Prostate gland (tissue), 2 donors: ENCODE results near the gene LSM7. TPM values are rescaled to one million over a fixed set of nuclear protein-coding genes. Genes with fewer than 3 reads are reported as not detected.

Experiments
- DNase-seq: peaks from one replicate; pipeline ENCODE4 v3.0.0-alpha.2; 2019; ENCODE audit warnings: low spot score
- H3K27ac ChIP-seq, 2 donors: fragments of 200-600 bp; sonication (generic); 2 replicates each; pipeline ENCODE4 v1.5.1; 2017 to 2019
- H3K27me3 ChIP-seq: fragments of 200-600 bp; sonication (generic); replicated peaks from 2 replicates; pipeline ENCODE4 v1.5.1; 2019; ENCODE audit not compliant: insufficient read depth
- H3K36me3 ChIP-seq, 2 donors: fragments of 200-600 bp; sonication (generic); 1 replicate in 1 of 2; 2 replicates in 1 of 2; pipeline versions ENCODE4 v1.5.1 to v1.8.1; 2017 to 2019
- H3K4me1 ChIP-seq: fragments of 200-600 bp; sonication (generic); replicated peaks from 2 replicates; pipeline ENCODE4 v1.5.1; 2019
- H3K4me3 ChIP-seq, 2 donors: fragments of 200-600 bp; sonication (generic); 2 replicates each; pipeline ENCODE4 v1.5.1; 2017 to 2019
- H3K9me3 ChIP-seq: fragments of 200-600 bp; sonication (generic); 2 replicates; pipeline ENCODE4 v1.5.1; 2017
- POLR2A ChIP-seq: fragments of 450-650 bp; IDR thresholded peaks from one replicate; pipeline ENCODE4 v1.6.1; 2016; ENCODE audit warnings: antibody characterized with exemption, mild to moderate bottlenecking
- POLR2AphosphoS5 ChIP-seq: sonication (generic); formaldehyde crosslinking; IDR thresholded peaks from one replicate; pipeline ENCODE4 v1.6.1; 2017; ENCODE audit warnings: antibody characterized with exemption
- WGBS: methylation state at CpG from one replicate; pipeline ENCODE4 v1.1.5; 2018; 5-methylcytosine and 5-hydroxymethylcytosine counted together
- intact Hi-C: fragments of 100-400 bp; cut with DNase I; formaldehyde crosslinking; loops from one replicate; pipeline ENCODE4 v1.14.2; 2022
- total RNA-seq, 2 donors: library from RNA; depleted of rRNA; stranded (reverse); fragments of >200 nt; gene quantifications; one replicate each; pipeline ENCODE4 v1.1.0, GENCODE V29; 2016
- TF ChIP-seq, protein P1 (sequence below), 4 experiments: fragments of 200-600 bp in 2 of 4; fragments of 450-650 bp in 2 of 4; sonication (generic) in 2 of 4; IDR thresholded peaks; 1 replicate in 3 of 4; 2 replicates in 1 of 4; pipeline ENCODE4 v1.5.1; 2016 to 2019; ENCODE audit warnings: antibody characterized with exemption in 4 of 4, mild to moderate bottlenecking in 2 of 4, moderate library complexity in 2 of 4

The LSM7 gene
- total RNA-seq, 2 donors from 2014 or later, result 125 to 135 TPM

DNA sequence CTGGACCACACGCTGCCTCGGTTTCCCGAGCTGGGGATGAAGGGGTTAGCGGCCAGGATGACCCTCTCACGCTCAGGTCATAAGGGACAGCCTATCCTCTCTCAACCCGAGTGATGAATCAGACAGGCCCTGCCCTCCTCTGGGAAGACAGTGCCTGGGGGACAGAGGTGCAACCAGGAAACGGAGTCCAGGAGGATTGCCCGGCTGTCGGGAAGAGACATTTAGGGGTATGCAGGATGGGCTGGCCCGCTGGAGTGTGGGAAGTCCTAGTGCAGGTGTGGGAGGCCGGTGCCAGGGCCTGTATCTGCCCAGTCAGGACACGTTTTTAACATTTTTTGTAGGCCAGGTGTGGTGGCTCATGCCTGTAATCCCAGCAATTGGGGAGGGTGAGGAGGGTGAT, 8.3 kb downstream of the LSM7 start:
- TF ChIP-seq, protein P1, sequence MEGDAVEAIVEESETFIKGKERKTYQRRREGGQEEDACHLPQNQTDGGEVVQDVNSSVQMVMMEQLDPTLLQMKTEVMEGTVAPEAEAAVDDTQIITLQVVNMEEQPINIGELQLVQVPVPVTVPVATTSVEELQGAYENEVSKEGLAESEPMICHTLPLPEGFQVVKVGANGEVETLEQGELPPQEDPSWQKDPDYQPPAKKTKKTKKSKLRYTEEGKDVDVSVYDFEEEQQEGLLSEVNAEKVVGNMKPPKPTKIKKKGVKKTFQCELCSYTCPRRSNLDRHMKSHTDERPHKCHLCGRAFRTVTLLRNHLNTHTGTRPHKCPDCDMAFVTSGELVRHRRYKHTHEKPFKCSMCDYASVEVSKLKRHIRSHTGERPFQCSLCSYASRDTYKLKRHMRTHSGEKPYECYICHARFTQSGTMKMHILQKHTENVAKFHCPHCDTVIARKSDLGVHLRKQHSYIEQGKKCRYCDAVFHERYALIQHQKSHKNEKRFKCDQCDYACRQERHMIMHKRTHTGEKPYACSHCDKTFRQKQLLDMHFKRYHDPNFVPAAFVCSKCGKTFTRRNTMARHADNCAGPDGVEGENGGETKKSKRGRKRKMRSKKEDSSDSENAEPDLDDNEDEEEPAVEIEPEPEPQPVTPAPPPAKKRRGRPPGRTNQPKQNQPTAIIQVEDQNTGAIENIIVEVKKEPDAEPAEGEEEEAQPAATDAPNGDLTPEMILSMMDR (IDR thresholded peaks at IDR 0.05), result no peak
- no peak for TF ChIP-seq POLR2AphosphoS5
- intact Hi-C loops, result loop anchor here (10.0 kb wide), 1 partner anchor 85 kb away; the partner anchor contains the start of genes PLEKHJ1 and SF3A2
- no peak for DNase-seq

GRCh38 chr19:2319551-2319950, 8.8 kb downstream of the LSM7 start:
- H3K27ac ChIP-seq, result no peak overlapping the region
- intact Hi-C loops, result loop anchor here (5.0 kb wide), 1 partner anchor 42 kb away; no protein-coding TSS in a partner anchor
- no peaks in the 10 kb centered on the region for H3K36me3 ChIP-seq
- H3K27me3 ChIP-seq, result no peaks in the 10 kb centered on the region
- no peak overlapping the region for H3K4me3 ChIP-seq
- TF ChIP-seq POLR2AphosphoS5, result no peak
- TF ChIP-seq, protein P1 (IDR thresholded peaks at IDR 0.05), result no peak
- TF ChIP-seq POLR2A, result no peak
- DNase-seq, result no peak
- WGBS, result 91% methylated on average over 20 of the region's 20 CpGs
- no peaks in the 10 kb centered on the region for H3K4me1 ChIP-seq
- no peaks in the 10 kb centered on the region for H3K9me3 ChIP-seq

More for the DNA sequence above, 8.3 kb downstream of the LSM7 start:
- Histone ChIP-seq H3K27ac (no peak overlapping the region), H3K36me3 (no peaks in the 10 kb centered on the region), H3K9me3 (no peaks in the 10 kb centered on the region), H3K4me3 (no peak overlapping the region), H3K27me3 (no peaks in the 10 kb centered on the region), H3K4me1 (no peaks in the 10 kb centered on the region)
- 68% methylated on average over 12 of the region's 12 CpGs for WGBS

- H3K27me3 ChIP-seq, result no peaks in the 10 kb centered on the region
- no peaks in the 10 kb centered on the region for H3K9me3 ChIP-seq
- intact Hi-C loops, result loop anchor here (5.0 kb wide), 1 partner anchor 42 kb away; no protein-coding TSS in a partner anchor
- TF ChIP-seq POLR2A (no peak), POLR2AphosphoS5 (no peak)
- TF ChIP-seq, protein P1 (IDR thresholded peaks at IDR 0.05), result no peak
- no peaks in the 10 kb centered on the region for H3K36me3 ChIP-seq
- DNase-seq, result no peak
- no peak overlapping the region for H3K4me3 ChIP-seq
- 91% methylated on average over 6 of the region's 6 CpGs for WGBS
- no peaks in the 10 kb centered on the region for H3K4me1 ChIP-seq
- H3K27ac ChIP-seq, result no peak overlapping the region
Observed at GRCh38 chr19:2318923-2319322, 9.5 kb downstream of the LSM7 start.

- Histone ChIP-seq H3K4me3 (no peak overlapping the region), H3K36me3 (no peaks in the 10 kb centered on the region), H3K27ac (no peak overlapping the region), H3K27me3 (peaks cover 3% of the 10 kb centered on the region), H3K4me1 (no peaks in the 10 kb centered on the region), H3K9me3 (no peaks in the 10 kb centered on the region)
- WGBS, result 72% methylated on average over 25 of the region's 25 CpGs
- no peak for DNase-seq
- intact Hi-C loops, result loop anchor here (5.0 kb wide), 1 partner anchor 40 kb away; no protein-coding TSS in a partner anchor
- TF ChIP-seq POLR2AphosphoS5, result no peak
- no peak for TF ChIP-seq POLR2A
- TF ChIP-seq, protein P1 (IDR thresholded peaks at IDR 0.05), result no peak
Observed at GRCh38 chr19:2317756-2318155, 10.6 kb downstream of the LSM7 start.

DNA sequence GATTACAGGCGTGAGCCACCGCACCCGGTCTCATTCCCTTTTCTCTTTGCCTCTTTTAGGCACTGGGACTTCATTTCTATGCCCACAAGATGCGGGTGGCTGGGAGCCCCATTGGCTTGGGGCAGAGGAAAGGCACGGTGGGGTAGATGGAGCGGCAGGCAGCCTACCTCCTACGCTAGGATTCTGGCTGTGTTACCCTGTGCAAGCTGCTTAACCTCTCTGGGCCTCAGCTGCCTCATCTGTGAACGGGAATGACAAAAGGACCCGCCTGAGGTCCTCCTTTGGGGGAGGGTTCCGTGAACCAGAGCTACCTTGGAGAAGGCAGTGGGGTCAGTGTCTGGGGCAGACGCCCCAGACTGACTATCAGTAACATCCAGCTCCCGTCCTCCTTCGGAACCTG, 11.1 kb downstream of the LSM7 start:
- DNase-seq, result no peak
- intact Hi-C loops, result loop anchor here (5.0 kb wide), 1 partner anchor 40 kb away; no protein-coding TSS in a partner anchor
- H3K4me1 ChIP-seq, result no peaks in the 10 kb centered on the region
- peaks cover 7% of the 10 kb centered on the region for H3K27me3 ChIP-seq
- whole genome bisulfite sequencing, result 91% methylated on average over 13 of the region's 13 CpGs
- H3K4me3 ChIP-seq, result no peak overlapping the region
- H3K36me3 ChIP-seq, result no peaks in the 10 kb centered on the region
- H3K9me3 ChIP-seq, result no peaks in the 10 kb centered on the region
- TF ChIP-seq POLR2A, result no peak
- H3K27ac ChIP-seq, result no peak overlapping the region
